Neural crest cell (in vitro differentiated cells): ENCODE data around the gene SLC9A3. TPM values are rescaled to one million over a fixed set of nuclear protein-coding genes. Genes with fewer than 3 reads are reported as not detected.

Experiments used
- DNase-seq: peaks from one replicate; pipeline ENCODE4 v3.0.0; 2021; ENCODE audit warnings: low read depth, mixed read lengths, low spot score
- H3K27ac Mint-ChIP-seq: one replicate; pipeline ENCODE4 v1.8.0; 2021; ENCODE audit warnings: mild to moderate bottlenecking, mixed read lengths; ENCODE audit not compliant: unreplicated experiment
- H3K27me3 Mint-ChIP-seq: 2 replicates; pipeline ENCODE4 v1.8.0; 2021; ENCODE audit warnings: low read depth, mild to moderate bottlenecking, mixed read lengths
- H3K36me3 Mint-ChIP-seq: 2 replicates; pipeline ENCODE4 v1.8.0; 2021; ENCODE audit warnings: low read depth, mild to moderate bottlenecking, mixed read lengths
- H3K4me1 Mint-ChIP-seq: 2 replicates; pipeline ENCODE4 v1.8.0; 2021; ENCODE audit warnings: mixed read lengths
- H3K4me3 Mint-ChIP-seq: one replicate; pipeline ENCODE4 v1.8.0; 2021; ENCODE audit warnings: mild to moderate bottlenecking, mixed read lengths
- H3K9me3 Mint-ChIP-seq: 2 replicates; pipeline ENCODE4 v1.8.0; 2021; ENCODE audit warnings: mixed read lengths
- total RNA-seq: library from RNA; stranded (reverse); gene quantifications from 2 replicates; pipeline ENCODE4 v1.2.1, GENCODE V29; 2021
- TF ChIP-seq, protein P1 (sequence below): fragments of 200-600 bp; sonication (generic); conservative IDR thresholded peaks from 2 replicates; pipeline ENCODE4 v1.5.0; 2021; ENCODE audit warnings: antibody characterized with exemption, mild to moderate bottlenecking

The SLC9A3 gene
- total RNA-seq, 1 donor from 2014 or later, result 1.5 TPM

DNA sequence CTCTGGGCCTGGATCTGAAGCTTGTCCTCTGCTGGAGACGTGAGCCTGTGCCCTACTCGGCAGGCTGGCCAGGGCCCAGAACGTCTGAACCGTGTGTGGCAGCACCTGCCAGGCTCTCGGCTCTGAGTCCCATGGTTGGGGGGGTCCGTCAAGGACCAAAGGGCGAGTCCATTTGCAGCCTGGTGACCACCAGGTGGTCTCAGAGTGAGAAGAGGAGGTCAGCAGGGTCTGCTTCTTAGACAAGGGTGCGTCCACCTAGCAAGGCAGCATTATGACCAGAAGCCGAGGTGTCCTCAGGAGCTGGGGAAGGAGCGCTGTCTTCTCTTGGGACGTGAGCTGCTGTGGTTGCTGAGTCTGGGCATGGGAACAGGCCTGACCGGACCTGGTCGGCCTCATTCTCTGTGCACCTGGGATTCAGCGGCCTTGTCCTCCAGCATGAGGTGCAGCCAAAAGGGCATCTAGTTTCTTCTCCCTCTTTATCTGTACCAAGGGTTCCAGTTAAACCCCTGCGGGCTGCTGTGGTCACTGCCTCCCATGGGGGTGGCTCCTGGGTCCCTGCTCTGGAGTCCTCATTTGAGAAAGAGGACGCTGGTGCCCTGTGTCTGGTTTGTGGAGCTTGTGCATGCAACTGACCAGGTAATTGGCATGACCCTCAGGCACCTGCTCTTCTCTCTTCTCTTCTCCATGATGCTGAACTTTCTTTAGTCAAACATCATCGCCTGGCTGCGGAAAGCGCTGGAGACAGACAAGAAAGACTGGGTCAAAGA, 66.9 kb downstream of the SLC9A3 start:
- no peaks in the 10 kb centered on the region for H3K27me3 Mint-ChIP-seq
- TF ChIP-seq, protein P1, sequence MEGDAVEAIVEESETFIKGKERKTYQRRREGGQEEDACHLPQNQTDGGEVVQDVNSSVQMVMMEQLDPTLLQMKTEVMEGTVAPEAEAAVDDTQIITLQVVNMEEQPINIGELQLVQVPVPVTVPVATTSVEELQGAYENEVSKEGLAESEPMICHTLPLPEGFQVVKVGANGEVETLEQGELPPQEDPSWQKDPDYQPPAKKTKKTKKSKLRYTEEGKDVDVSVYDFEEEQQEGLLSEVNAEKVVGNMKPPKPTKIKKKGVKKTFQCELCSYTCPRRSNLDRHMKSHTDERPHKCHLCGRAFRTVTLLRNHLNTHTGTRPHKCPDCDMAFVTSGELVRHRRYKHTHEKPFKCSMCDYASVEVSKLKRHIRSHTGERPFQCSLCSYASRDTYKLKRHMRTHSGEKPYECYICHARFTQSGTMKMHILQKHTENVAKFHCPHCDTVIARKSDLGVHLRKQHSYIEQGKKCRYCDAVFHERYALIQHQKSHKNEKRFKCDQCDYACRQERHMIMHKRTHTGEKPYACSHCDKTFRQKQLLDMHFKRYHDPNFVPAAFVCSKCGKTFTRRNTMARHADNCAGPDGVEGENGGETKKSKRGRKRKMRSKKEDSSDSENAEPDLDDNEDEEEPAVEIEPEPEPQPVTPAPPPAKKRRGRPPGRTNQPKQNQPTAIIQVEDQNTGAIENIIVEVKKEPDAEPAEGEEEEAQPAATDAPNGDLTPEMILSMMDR, result no peak
- no peaks in the 10 kb centered on the region for H3K9me3 Mint-ChIP-seq
- H3K27ac Mint-ChIP-seq, result no peak overlapping the region
- peaks cover 28% of the 10 kb centered on the region for H3K36me3 Mint-ChIP-seq
- no peak overlapping the region for H3K4me3 Mint-ChIP-seq
- DNase-seq, result no peak
- H3K4me1 Mint-ChIP-seq, result no peaks in the 10 kb centered on the region

DNA sequence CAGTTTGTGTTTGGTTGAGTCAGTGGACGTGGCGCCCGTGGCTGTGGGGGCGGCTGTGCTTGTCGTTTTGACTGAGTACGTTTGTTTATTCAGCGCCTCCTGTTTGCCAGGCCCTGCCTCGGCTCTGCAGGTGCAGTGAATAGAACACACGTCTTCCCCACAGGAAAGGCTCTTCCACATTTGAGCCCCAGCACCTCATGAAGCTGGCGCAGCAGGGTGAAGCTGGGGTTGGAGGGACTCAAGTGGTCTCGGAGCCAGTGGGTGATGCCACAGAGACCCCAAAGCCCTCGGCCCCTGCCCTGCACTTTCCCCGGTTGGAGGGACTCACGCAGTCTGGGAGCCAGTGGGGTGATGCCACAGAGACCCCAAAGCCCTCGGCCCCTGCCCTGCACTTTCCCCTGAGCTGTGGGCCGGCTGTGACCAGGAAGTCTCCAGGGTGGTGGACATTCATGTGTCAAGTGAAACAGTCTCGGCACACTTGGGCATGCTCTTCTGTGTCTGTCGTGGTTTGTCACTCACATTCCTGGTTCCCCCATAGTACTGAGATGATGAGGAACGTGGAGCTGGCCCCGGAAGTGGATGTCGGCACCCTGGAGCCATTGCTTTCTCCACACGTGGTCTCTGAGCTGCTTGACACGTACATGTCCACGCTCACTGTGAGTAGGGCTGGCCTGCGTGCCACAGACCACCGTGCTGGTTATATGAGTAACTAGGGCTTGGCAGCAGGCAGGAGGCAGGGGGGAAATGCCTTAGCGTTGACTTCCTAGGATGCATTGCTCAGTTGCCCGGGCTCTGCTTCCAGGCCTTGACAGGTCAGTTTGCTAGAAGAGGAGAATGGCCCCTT, 67.7 kb downstream of the SLC9A3 start:
- peaks cover 5% of the 10 kb centered on the region for H3K9me3 Mint-ChIP-seq
- no peak overlapping the region for H3K4me3 Mint-ChIP-seq
- H3K27me3 Mint-ChIP-seq, result no peaks in the 10 kb centered on the region
- no peak overlapping the region for H3K27ac Mint-ChIP-seq
- no peaks in the 10 kb centered on the region for H3K4me1 Mint-ChIP-seq
- TF ChIP-seq, protein P1, result no peak
- no peak for DNase-seq
- H3K36me3 Mint-ChIP-seq, result peaks cover 36% of the 10 kb centered on the region

DNA sequence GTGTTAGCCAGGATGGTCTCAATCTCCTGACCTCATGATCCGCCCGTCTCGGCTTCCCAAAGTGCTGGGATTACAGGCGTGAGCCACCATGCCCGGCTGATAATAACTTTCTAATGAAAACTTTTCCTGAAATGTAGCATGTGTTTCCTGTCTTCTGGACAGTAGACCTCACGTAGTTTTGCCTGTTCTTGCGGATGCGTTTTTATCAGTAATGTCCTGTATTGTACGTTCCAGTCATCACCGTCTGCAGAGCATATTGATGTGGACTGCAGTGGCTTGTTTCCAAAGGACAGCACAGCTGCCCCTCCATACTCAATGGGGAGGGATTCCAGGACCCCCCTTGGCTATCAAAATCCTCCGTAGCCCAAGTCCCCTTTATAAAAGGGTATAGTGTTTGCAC, 68.4 kb downstream of the SLC9A3 start:
- Mint-ChIP-seq H3K9me3 (peaks cover 7% of the 10 kb centered on the region), H3K27me3 (no peaks in the 10 kb centered on the region), H3K4me3 (no peak overlapping the region), H3K27ac (no peak overlapping the region), H3K4me1 (no peaks in the 10 kb centered on the region), H3K36me3 (peaks cover 43% of the 10 kb centered on the region)
- TF ChIP-seq, protein P1, result no peak
- no peak for DNase-seq

DNA sequence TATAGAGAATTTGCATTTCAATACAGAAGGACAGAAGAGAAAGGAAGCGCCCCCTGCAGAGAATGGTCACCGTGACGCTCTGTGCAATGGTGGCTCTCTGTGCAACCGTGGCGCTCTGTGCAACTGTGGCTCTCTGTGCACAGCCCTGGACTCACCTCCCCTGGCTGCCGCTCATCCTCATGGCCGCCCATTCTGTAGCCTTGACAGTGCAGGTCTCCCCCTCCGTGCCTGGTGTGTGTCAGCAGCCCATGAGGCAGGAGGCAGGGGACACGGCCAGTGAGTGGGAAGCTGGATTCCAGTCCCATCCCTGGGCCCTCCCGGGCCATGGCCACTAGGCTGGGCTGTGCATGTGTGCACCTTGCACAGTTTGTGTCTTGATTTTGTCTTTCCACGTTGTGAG, 69.3 kb downstream of the SLC9A3 start:
- no peak for DNase-seq
- H3K36me3 Mint-ChIP-seq, result peaks cover 48% of the 10 kb centered on the region

DNA sequence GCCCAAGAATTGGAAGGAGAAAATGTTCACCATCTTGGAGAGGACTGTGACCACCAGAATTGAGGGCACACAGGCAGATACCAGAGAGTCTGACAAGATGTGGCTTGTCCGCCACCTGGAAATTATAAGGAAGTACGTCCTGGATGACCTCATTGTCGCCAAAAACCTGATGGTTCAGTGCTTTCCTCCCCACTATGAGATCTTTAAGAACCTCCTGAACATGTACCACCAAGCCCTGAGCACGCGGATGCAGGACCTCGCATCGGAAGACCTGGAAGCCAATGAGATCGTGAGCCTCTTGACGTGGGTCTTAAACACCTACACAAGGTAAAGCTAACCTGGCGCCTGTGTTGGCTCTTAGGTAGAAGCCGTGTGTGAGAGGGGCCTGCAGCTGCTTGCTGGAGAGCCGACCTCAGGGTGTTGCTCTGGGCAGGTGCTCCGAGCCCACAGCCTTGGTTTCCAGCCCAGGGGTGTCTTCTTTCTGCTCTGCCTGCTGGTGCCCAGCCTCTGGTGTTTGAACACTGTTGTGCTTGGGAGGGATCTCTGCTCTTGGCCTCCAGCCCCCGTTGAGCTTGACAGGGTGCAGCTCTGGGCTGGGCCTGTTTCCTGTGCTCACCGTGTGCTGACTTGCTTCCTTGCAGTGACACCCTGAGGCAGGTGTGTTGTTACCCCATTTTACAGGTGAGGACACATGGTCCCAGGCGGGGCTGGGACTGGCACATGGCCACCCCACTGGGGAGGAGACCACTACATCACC, 70.3 kb downstream of the SLC9A3 start:
- Mint-ChIP-seq H3K36me3 (peaks cover 57% of the 10 kb centered on the region), H3K27ac (no peak overlapping the region)

More for the DNA sequence above, 69.3 kb downstream of the SLC9A3 start:
- peaks cover 7% of the 10 kb centered on the region for H3K9me3 Mint-ChIP-seq
- H3K27ac Mint-ChIP-seq, result peak overlapping the region; percentile 27
- H3K4me3 Mint-ChIP-seq, result no peak overlapping the region
- H3K27me3 Mint-ChIP-seq, result no peaks in the 10 kb centered on the region
- no peaks in the 10 kb centered on the region for H3K4me1 Mint-ChIP-seq
- TF ChIP-seq, protein P1, result no peak

More for the DNA sequence above, 70.3 kb downstream of the SLC9A3 start:
- peaks cover 7% of the 10 kb centered on the region for H3K9me3 Mint-ChIP-seq
- H3K4me3 Mint-ChIP-seq, result no peak overlapping the region
- H3K4me1 Mint-ChIP-seq, result no peaks in the 10 kb centered on the region
- no peaks in the 10 kb centered on the region for H3K27me3 Mint-ChIP-seq
- TF ChIP-seq, protein P1, result no peak
- DNase-seq, result no peak
